Thyroid gland (tissue), 4 donors: Measurements from ENCODE around the gene CCDC170. TPM values are rescaled to one million over a fixed set of nuclear protein-coding genes. Genes with fewer than 3 reads are reported as not detected.
A peak's percentile ranks its signal among the peaks of the same experiment; 100 is the strongest.
"Not testable (repeated sequence)": the region's sequence is repeated elsewhere in the genome, so short reads cannot be mapped to it uniquely, and the experiment has no call there.

Experiments used
- DNase-seq, 2 donors: peaks; one replicate each; pipeline ENCODE4 v3.0.0-alpha.2; 2019
- H3K27ac ChIP-seq, 3 donors: fragments of 200-600 bp; sonication (generic); 1 replicate in 2 of 3; 2 replicates in 1 of 3; pipeline ENCODE4 v1.5.1; 2016 to 2019; ENCODE audit warnings: mild to moderate bottlenecking in 1 of 3, moderate library complexity in 1 of 3
- H3K27me3 ChIP-seq: fragments of 200-600 bp; sonication (generic); one replicate; pipeline ENCODE4 v1.5.1; 2019
- H3K36me3 ChIP-seq, 2 donors: fragments of 200-600 bp; sonication (generic); one replicate each; pipeline ENCODE4 v1.5.1; 2016 to 2019
- H3K4me1 ChIP-seq, 2 donors: fragments of 200-600 bp; sonication (generic); one replicate each; pipeline ENCODE4 v1.5.1; 2017 to 2019
- H3K4me3 ChIP-seq, 3 donors: fragments of 200-600 bp; sonication (generic); replicated peaks in 1 of 3; 1 replicate in 2 of 3; 2 replicates in 1 of 3; pipeline ENCODE4 v1.5.1; 2016; ENCODE audit warnings: mild to moderate bottlenecking in 1 of 3
- H3K9me3 ChIP-seq: fragments of 200-600 bp; sonication (generic); one replicate; pipeline ENCODE4 v1.5.1; 2017
- POLR2A ChIP-seq, 2 donors: fragments of 450-650 bp; IDR thresholded peaks; one replicate each; pipeline ENCODE4 v1.6.1; 2017; ENCODE audit warnings: antibody characterized with exemption in 2 of 2, mild to moderate bottlenecking in 2 of 2, moderate library complexity in 1 of 2
- WGBS, 2 donors: methylation state at CpG; one replicate each; pipeline ENCODE4 v1.1.5; 2017; 5-methylcytosine and 5-hydroxymethylcytosine counted together
- intact Hi-C: fragments of 100-400 bp; cut with DNase I; formaldehyde crosslinking; loops from one replicate; pipeline ENCODE4 v1.15.1; 2023
- total RNA-seq, 4 donors: library from RNA; depleted of rRNA; stranded (reverse); fragments of >200 nt; gene quantifications; one replicate each; pipeline ENCODE4 v1.2.3, GENCODE V29; 2016
- TF ChIP-seq, protein P1 (sequence below), 6 experiments: fragments of 200-600 bp in 3 of 6; fragments of 450-650 bp in 3 of 6; sonication (generic) in 3 of 6; IDR thresholded peaks; one replicate each; pipeline ENCODE4 v1.5.1; 2016 to 2019; ENCODE audit warnings: antibody characterized with exemption in 6 of 6, mild to moderate bottlenecking in 2 of 6, inconsistent platforms in 1 of 6, moderate library complexity in 1 of 6

CCDC170 gene
- total RNA-seq, 4 donors from 2014 or later: 3.4 to 6.9 (median 4.2) TPM

DNA sequence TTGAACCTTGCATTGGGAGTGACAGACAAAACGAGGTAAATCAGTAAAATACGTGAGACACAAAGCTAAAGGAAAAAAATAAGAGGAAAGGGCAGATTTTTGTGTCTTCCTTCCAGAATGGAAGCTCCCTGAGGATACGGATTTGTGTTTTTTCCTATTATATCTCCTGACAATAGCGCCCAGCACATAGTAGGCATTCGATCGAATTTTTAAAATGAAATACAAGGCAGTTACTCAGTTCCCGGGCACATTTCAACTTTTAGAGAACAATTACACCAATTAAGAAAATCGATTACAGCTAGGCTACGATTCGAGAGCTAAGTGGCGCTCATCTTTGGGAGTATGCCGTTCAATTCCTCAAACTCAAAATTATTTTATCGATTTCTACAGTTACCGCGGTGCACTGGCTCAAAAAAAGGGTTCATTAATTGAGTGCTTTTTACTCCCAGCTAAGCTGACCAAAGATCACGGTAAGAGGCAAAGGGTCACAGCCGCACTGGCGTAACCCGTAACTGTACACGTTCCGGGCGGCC lies 42.3 kb upstream of the CCDC170 start:
- no peaks in the 10 kb centered on the region for H3K27me3 ChIP-seq
- H3K9me3 ChIP-seq: no peaks in the 10 kb centered on the region
- H3K36me3 ChIP-seq: no peaks in the 10 kb centered on the region
- no peak for DNase-seq
- intact Hi-C loops: no loop called here
- peaks cover 21 to 36% of the 10 kb centered on the region in 2 donors for H3K4me1 ChIP-seq
- 2 to 3% methylated on average over 20 to 22 of the region's 22 CpGs for WGBS, 2 donors
- H3K27ac ChIP-seq: peak overlapping the region; percentile 78 to 97 (median 94)
- H3K4me3 ChIP-seq: peak overlapping the region; percentile 8 to 90 (median 66)
- TF ChIP-seq, protein P1, sequence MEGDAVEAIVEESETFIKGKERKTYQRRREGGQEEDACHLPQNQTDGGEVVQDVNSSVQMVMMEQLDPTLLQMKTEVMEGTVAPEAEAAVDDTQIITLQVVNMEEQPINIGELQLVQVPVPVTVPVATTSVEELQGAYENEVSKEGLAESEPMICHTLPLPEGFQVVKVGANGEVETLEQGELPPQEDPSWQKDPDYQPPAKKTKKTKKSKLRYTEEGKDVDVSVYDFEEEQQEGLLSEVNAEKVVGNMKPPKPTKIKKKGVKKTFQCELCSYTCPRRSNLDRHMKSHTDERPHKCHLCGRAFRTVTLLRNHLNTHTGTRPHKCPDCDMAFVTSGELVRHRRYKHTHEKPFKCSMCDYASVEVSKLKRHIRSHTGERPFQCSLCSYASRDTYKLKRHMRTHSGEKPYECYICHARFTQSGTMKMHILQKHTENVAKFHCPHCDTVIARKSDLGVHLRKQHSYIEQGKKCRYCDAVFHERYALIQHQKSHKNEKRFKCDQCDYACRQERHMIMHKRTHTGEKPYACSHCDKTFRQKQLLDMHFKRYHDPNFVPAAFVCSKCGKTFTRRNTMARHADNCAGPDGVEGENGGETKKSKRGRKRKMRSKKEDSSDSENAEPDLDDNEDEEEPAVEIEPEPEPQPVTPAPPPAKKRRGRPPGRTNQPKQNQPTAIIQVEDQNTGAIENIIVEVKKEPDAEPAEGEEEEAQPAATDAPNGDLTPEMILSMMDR (IDR thresholded peaks at IDR 0.05): no peak
- no peak for TF ChIP-seq POLR2A (IDR thresholded peaks at IDR 0.05)

DNA sequence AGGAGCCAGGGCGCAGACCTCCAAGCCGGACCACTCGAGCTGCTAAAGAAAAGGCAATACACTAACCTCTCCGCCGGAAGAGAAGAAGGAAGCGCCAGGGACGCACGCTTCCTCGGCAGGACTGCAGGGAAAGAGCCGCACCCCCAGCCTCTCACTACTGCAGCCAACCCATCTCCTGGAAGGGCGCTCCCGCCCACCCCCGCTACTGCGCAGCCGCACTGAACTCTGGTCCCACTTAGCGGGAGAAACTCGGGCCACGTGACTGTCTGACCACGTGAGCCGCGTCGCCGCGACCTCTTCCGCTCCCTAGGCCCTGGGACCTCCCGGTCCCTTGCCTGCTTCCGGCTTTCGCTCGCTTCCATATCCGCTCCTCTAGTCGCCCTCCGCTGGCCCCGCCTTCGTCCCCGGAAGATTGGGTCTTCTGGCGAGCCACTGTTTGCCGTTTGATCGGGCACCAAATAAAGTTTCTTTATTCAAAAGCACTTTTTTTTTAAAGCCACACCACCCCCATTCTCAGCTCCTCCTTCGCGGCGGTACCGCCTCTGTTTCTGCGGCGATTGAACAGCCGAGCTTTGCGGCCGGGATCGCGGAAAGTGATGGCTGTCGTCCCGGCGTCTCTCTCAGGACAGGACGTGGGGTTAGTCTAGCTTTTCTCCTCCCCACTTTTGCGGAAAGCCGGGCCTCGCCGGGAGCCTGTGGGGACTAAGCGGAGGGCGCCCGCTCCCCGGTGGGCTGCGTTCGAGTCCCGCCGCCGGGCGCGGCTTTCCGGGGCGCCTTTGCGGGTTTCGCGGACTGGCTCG lies 41.7 kb upstream of the CCDC170 start, which contains the start of gene RMND1:
TSS of gene RMND1 (minus strand) at position 177 of the 800 bp plus-strand sequence. CDS start 6,315 bp downstream, outside the sequence.
- peak within 1 kb of the TSS; percentile 13 to 98 (median 91) for H3K4me3 ChIP-seq
- no peaks in the 10 kb centered on the region for H3K27me3 ChIP-seq
- 0 to 1% methylated on average over 44 to 54 of the region's 74 CpGs for WGBS, 2 donors
- peak within 1 kb of the TSS; percentile 87 to 97 (median 94) for H3K27ac ChIP-seq
- no peaks in the 10 kb centered on the region for H3K36me3 ChIP-seq
- H3K4me1 ChIP-seq: peaks cover 25 to 36% of the 10 kb centered on the region in 2 donors
- peak; percentile 100 for DNase-seq
- H3K9me3 ChIP-seq: no peaks in the 10 kb centered on the region
- intact Hi-C loops: no loop called here
- TF ChIP-seq POLR2A (IDR thresholded peaks at IDR 0.05): peak; percentile 60 to 79
- TF ChIP-seq, protein P1 (IDR thresholded peaks at IDR 0.05): no peak

DNA sequence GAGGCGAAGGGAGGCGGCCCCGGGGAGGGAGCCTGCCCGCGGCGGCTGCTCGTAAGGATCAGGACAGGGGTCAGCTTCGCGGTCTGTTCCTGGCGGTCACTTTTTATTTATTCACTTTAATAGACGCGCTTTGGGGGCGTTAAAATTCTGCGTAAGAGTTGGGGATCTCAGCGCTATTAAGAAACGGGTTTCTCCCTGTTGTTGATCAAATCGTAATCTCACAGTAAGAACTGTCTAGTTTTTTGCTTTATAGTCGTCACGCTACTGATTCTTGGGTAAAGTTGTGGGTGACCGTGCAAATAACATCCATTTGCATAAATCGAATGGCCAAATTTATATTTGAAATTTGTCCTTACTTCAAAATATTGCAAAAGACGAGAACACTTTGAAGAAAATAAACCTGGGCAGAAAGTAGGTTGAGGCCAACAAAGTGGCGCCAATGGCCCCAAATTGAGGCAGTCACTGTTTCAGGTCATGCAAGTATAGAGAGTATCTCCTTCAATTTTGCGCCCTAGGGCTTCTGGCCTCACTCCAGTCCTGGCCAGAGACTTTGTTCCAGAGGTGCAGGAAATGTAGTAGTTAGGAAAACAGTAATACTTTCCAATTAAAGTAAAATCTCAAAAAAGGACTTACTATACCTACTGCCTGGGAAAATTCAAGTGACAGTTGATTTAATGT lies 40.9 kb upstream of the CCDC170 start:
- WGBS, 2 donors: 0 to 1% methylated on average over 17 to 23 of the region's 24 CpGs
- intact Hi-C loops: no loop called here
- peak; percentile 69 to 72 for DNase-seq
- Histone ChIP-seq H3K36me3 (no peaks in the 10 kb centered on the region), H3K4me3 (peak overlapping the region; percentile 13 to 98 (median 91)), H3K27ac (peak overlapping the region; percentile 87 to 97 (median 94)), H3K4me1 (peaks cover 26 to 36% of the 10 kb centered on the region in 2 donors), H3K27me3 (no peaks in the 10 kb centered on the region), H3K9me3 (no peaks in the 10 kb centered on the region)
- TF ChIP-seq POLR2A (IDR thresholded peaks at IDR 0.05): no peak
- TF ChIP-seq, protein P1 (IDR thresholded peaks at IDR 0.05): no peak

DNA sequence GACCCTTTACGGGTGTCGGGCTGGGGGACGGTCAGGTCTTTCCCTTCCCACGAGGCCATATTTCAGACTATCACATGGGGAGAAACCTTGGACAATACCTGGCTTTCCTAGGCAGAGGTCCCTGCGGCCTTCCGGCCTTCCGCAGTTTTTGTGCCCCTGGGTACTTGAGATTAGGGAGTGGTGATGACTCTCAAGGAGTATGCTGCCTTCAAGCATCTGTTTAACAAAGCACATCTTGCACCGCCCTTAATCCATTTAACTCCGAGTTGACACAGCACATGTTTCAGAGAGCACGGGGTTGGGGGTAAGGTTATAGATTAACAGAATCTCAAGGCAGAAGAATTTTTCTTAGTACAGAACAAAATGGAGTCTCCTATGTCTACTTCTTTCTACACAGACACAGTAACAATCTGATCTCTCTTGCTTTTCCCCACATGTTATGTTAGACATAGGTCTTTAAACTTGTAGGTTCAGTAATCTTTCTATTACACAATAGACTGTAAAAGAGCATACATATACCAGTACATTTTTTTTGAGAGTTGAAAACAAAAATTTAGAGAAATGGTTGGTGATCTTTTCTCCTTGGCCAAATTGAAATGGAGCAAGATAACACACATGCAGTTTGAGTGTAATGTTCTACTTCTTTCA lies 37.9 kb upstream of the CCDC170 start:
- WGBS, 2 donors: 53 to 62% methylated on average over 6 of the region's 10 CpGs

DNA sequence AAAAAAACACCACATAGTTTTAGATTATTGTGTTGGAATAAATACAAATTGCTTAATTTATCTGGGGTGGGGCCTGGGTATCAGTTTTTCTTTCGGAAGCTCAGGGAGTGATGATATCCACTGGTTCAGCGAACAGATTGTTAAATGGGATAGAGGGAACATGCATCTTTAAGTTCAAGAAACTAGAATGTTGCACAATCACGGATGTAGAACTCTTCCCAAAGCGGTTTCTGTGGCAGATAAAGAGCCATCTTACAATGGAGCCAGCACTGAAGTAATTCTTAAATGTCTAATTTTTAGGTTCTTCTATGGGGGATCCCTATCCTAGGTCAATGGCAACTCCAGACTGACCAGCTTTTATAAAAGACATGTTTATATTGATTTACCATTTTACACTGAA lies 32.1 kb upstream of the CCDC170 start:
- 92 to 95% methylated on average over 4 of the region's 4 CpGs for WGBS, 2 donors
- intact Hi-C loops: no loop called here
- H3K4me1 ChIP-seq: peaks cover 31 to 32% of the 10 kb centered on the region in 2 donors
- H3K27ac ChIP-seq: peak overlapping the region in 2 of 3 donors; percentile 55 to 67
- no peaks in the 10 kb centered on the region for H3K9me3 ChIP-seq
- H3K4me3 ChIP-seq: no peak overlapping the region
- no peak for DNase-seq
- H3K27me3 ChIP-seq: no peaks in the 10 kb centered on the region
- TF ChIP-seq POLR2A (IDR thresholded peaks at IDR 0.05): no peak
- TF ChIP-seq, protein P1 (IDR thresholded peaks at IDR 0.05): no peak
- H3K36me3 ChIP-seq: peaks cover 16% of the 10 kb centered on the region in 2 donors

More for the DNA sequence above, 37.9 kb upstream of the CCDC170 start:
- intact Hi-C loops, H3K9me3 ChIP-seq, H3K27me3 ChIP-seq, H3K4me3 ChIP-seq: not testable (repeated sequence)
- H3K27ac ChIP-seq: peak overlapping the region in 1 of 3 donors; percentile 29
- peaks cover 30 to 38% of the 10 kb centered on the region in 2 donors for H3K4me1 ChIP-seq
- peaks cover 16% of the 10 kb centered on the region in 2 donors for H3K36me3 ChIP-seq
- peak; percentile 31 to 55 for DNase-seq
